Pons (tissue), 1 donor: ENCODE data around the gene PRKCH.

Experiments
- DNase-seq: peaks from one replicate; pipeline ENCODE4 v3.0.0-alpha.2; 2016; ENCODE audit warnings: low spot score

PRKCH gene

GRCh38 chr14:61553730-61554641 is 232.6 kb downstream of the PRKCH start:
- DNase-seq, result no peak

- no peak for DNase-seq
These were observed 233.9 kb downstream of the PRKCH start for GRCh38 chr14:61555056-61555838.

GRCh38 chr14:61556455-61556854 is 235.1 kb downstream of the PRKCH start:
- no peak for DNase-seq

- DNase-seq, result no peak
These were observed 235.9 kb downstream of the PRKCH start for GRCh38 chr14:61557262-61557661.

- DNase-seq, result no peak
These were observed 236.5 kb downstream of the PRKCH start for GRCh38 chr14:61557854-61558253.

- DNase-seq, result no peak
These were observed 236.9 kb downstream of the PRKCH start for GRCh38 chr14:61558271-61558670.

- no peak for DNase-seq
These were observed 238.3 kb downstream of the PRKCH start for GRCh38 chr14:61559641-61560201.

- no peak for DNase-seq
These were observed 238.9 kb downstream of the PRKCH start for GRCh38 chr14:61560323-61560722.

- DNase-seq, result no peak
These were observed 239.7 kb downstream of the PRKCH start for GRCh38 chr14:61561104-61561503.

GRCh38 chr14:61561657-61562276 is 240.4 kb downstream of the PRKCH start:
- no peak for DNase-seq

- DNase-seq, result no peak
These were observed 241.2 kb downstream of the PRKCH start for GRCh38 chr14:61562321-61563161.

GRCh38 chr14:61563162-61563511 is 241.8 kb downstream of the PRKCH start:
- DNase-seq, result no peak

GRCh38 chr14:61563880-61564617 is 242.7 kb downstream of the PRKCH start:
- no peak for DNase-seq

- no peak for DNase-seq
These were observed 243.3 kb downstream of the PRKCH start for GRCh38 chr14:61564618-61565091.

GRCh38 chr14:61565181-61565580 is 243.8 kb downstream of the PRKCH start:
- no peak for DNase-seq

- DNase-seq, result no peak
These were observed 244.6 kb downstream of the PRKCH start for GRCh38 chr14:61565836-61566536.

- DNase-seq, result no peak
These were observed 245.3 kb downstream of the PRKCH start for GRCh38 chr14:61566537-61567225.

- DNase-seq, result no peak
These were observed 246.6 kb downstream of the PRKCH start for GRCh38 chr14:61567838-61568571.

GRCh38 chr14:61568572-61569011 is 247.2 kb downstream of the PRKCH start:
- no peak for DNase-seq
